HepG2 (cell line): Measurements from ENCODE around the gene VPS26B. TPM values are rescaled to one million over a fixed set of nuclear protein-coding genes. Genes with fewer than 3 reads are reported as not detected.
"Not testable (repeated sequence)": the region's sequence is repeated elsewhere in the genome, so short reads cannot be mapped to it uniquely, and the experiment has no call there.

ENCODE experiments used
- ATAC-seq: fragments of 200-7000 bp; cut with Tn5 transposase; 3 replicates; pipeline ENCODE4 v1.9.1; 2020; ENCODE audit warnings: mild to moderate bottlenecking, moderate library complexity
- BruUV-seq: library from RNA; stranded (reverse); fragments of 400-500 nt; replicated peaks from 2 replicates; lab custom pipeline; 2021; lab: Mats Ljungman, UMichigan
- CTCF ChIA-PET: fragments of 300-600 bp; formaldehyde crosslinking; extraction: SDS; loops from one replicate; lab custom pipeline; 2021; ENCODE audit warnings: low total read pairs, inconsistent platforms, low intra/inter-chr PET ratio; lab: Yijun Ruan, JAX
- POLR2A ChIA-PET: fragments of 350-600 bp; sonication (Branson Sonifier 250); formaldehyde crosslinking; loops from one replicate; lab custom pipeline; 2020; ENCODE audit warnings: antibody characterized with exemption, inconsistent platforms; lab: Yijun Ruan, JAX
- DNase-seq: peaks from one replicate; pipeline ENCODE4 v3.0.0-alpha.2; 2015; ENCODE audit warnings: low spot score
- FAIRE-seq: peaks from 3 replicates; lab custom pipeline; 2011; peaks lifted over from hg19 to GRCh38; lab: Jason Lieb, UNC
- H2AFZ ChIP-seq: one replicate; pipeline ENCODE4 v1.6.1; 2011; ENCODE audit warnings: low read length, inconsistent platforms
- H3K27ac ChIP-seq: fragments of 300-600 bp; 3 replicates; pipeline ENCODE4 v1.8.0; 2011; ENCODE audit warnings: mixed run types, mild to moderate bottlenecking, mixed read lengths, low read length, inconsistent platforms; ENCODE audit not compliant: insufficient read depth; ENCODE audit errors: extremely low read length
- H3K27me3 ChIP-seq, 2 experiments: fragments of 200-600 bp in 1 of 2; 2 replicates in 1 of 2; 3 replicates in 1 of 2; pipeline versions ENCODE4 v1.6.0 to v1.8.0; 2011; ENCODE audit warnings: low read length in 2 of 2, mild to moderate bottlenecking in 2 of 2, moderate library complexity in 2 of 2, inconsistent platforms in 1 of 2; ENCODE audit not compliant: insufficient read depth in 2 of 2, control insufficient read depth in 1 of 2
- H3K36me3 ChIP-seq, 2 experiments: fragments of 200-600 bp in 1 of 2; replicated peaks in 1 of 2; 2 replicates in 1 of 2; 3 replicates in 1 of 2; pipeline versions ENCODE4 v1.5.1 to v1.8.0; 2011; ENCODE audit warnings: low read length in 2 of 2, inconsistent platforms in 1 of 2; ENCODE audit not compliant: insufficient read depth in 2 of 2, control insufficient read depth in 1 of 2
- H3K4me1 ChIP-seq: 2 replicates; pipeline ENCODE4 v1.5.1; 2012; ENCODE audit warnings: low read length, inconsistent platforms; ENCODE audit not compliant: insufficient read depth
- H3K4me2 ChIP-seq: 2 replicates; pipeline ENCODE4 v1.6.0; 2011; ENCODE audit warnings: low read depth, low read length, inconsistent platforms
- H3K4me3 ChIP-seq, 3 experiments: fragments of 200-600 bp in 1 of 3; sonication (generic), shearing (Covaris generic) in 1 of 3; replicated peaks in 1 of 3; 2 replicates each; pipeline ENCODE4 v1.5.1; 2011 to 2016; ENCODE audit warnings: low read length in 3 of 3, inconsistent platforms in 2 of 3, low read depth in 2 of 3, mild to moderate bottlenecking in 2 of 3, control low read depth in 1 of 3, mixed read lengths in 1 of 3; ENCODE audit not compliant: insufficient read depth in 1 of 3
- H3K79me2 ChIP-seq: one replicate; pipeline ENCODE4 v1.6.1; 2011; ENCODE audit warnings: low read length, inconsistent platforms; ENCODE audit not compliant: insufficient read depth
- H3K9ac ChIP-seq: 2 replicates; pipeline ENCODE4 v1.6.0; 2011; ENCODE audit warnings: mild to moderate bottlenecking, low read depth, low read length, inconsistent platforms; ENCODE audit not compliant: insufficient read depth
- H3K9me3 ChIP-seq: 2 replicates; pipeline ENCODE4 v1.5.1; 2012; ENCODE audit warnings: mild to moderate bottlenecking, low read length
- H4K20me1 ChIP-seq: 2 replicates; pipeline ENCODE4 v1.6.0; 2011; ENCODE audit warnings: inconsistent platforms, mild to moderate bottlenecking, low read length, moderate library complexity; ENCODE audit not compliant: insufficient read depth
- AGO1 ChIP-seq: fragments of 200-400 bp; formaldehyde crosslinking; IDR thresholded peaks from 2 replicates; pipeline ENCODE4 v1.6.1; 2017; ENCODE audit warnings: mild to moderate bottlenecking, low read depth, low read length, moderate library complexity; ENCODE audit not compliant: poor library complexity, severe bottlenecking
- ESRRA ChIP-seq: sonication (generic); formaldehyde crosslinking; IDR thresholded peaks from 2 replicates; pipeline ENCODE4 v1.5.1; 2020; ENCODE audit warnings: mild to moderate bottlenecking, low read depth, missing genetic modification reagents
- RBM39 ChIP-seq: fragments of 200-400 bp; formaldehyde crosslinking; IDR thresholded peaks from one replicate; pipeline ENCODE4 v1.6.1; 2018; ENCODE audit warnings: antibody characterized with exemption, mild to moderate bottlenecking, low read depth, low read length; ENCODE audit not compliant: poor library complexity, severe bottlenecking
- SRF ChIP-seq: IDR thresholded peaks from 2 replicates; pipeline ENCODE4 v1.6.1; 2011; ENCODE audit warnings: mild to moderate bottlenecking, low read depth, low read length, moderate library complexity
- SRY ChIP-seq: sonication (generic); formaldehyde crosslinking; IDR thresholded peaks from 2 replicates; pipeline ENCODE4 v1.8.0; 2022; ENCODE audit warnings: mild to moderate bottlenecking, missing genetic modification reagents
- ZNF460 ChIP-seq: sonication (generic); formaldehyde crosslinking; IDR thresholded peaks from 2 replicates; pipeline ENCODE4 v1.5.1; 2020; ENCODE audit warnings: missing genetic modification reagents, mild to moderate bottlenecking, borderline replicate concordance
- ZNF609 ChIP-seq: sonication (generic); formaldehyde crosslinking; IDR thresholded peaks from 2 replicates; pipeline ENCODE4 v1.4.0; 2020; ENCODE audit warnings: mild to moderate bottlenecking, missing genetic modification reagents, borderline replicate concordance
- ZNF616 ChIP-seq: sonication (generic); formaldehyde crosslinking; IDR thresholded peaks from 2 replicates; pipeline ENCODE4 v1.5.0; 2020; ENCODE audit warnings: low read depth, mild to moderate bottlenecking, missing genetic modification reagents
- ZNF746 ChIP-seq: sonication (generic); formaldehyde crosslinking; IDR thresholded peaks from 2 replicates; pipeline ENCODE4 v1.8.0; 2022; ENCODE audit warnings: mild to moderate bottlenecking, missing genetic modification reagents
- ZSCAN12 ChIP-seq: sonication (generic); formaldehyde crosslinking; IDR thresholded peaks from 2 replicates; pipeline ENCODE4 v1.9.0; 2021; ENCODE audit warnings: mild to moderate bottlenecking, missing genetic modification reagents
- WGBS: methylation state at CpG from one replicate; pipeline ENCODE4 v1.1.6; 2017; ENCODE audit warnings: low lambda C conversion rate; 5-methylcytosine and 5-hydroxymethylcytosine counted together
- in situ Hi-C: cut with HindIII; loops from 2 replicates; pipeline ENCODE4 v1.10.0; 2017; ENCODE audit warnings: low pct_unique_long_range_greater_than_20kb; ENCODE audit not compliant: extremely low pct_ligation_motif_present
- intact Hi-C: fragments of 100-400 bp; cut with micrococcal nuclease; formaldehyde crosslinking; loops from one replicate; pipeline ENCODE4 v1.10.0; 2022; ENCODE audit not compliant: unreplicated experiment
- polyA plus RNA-seq, 8 experiments: library from polyadenylated mRNA; depleted of rRNA in 3 of 8; stranded (reverse) in 7 of 8; unstranded in 1 of 8; fragments of >200 nt; fragmentation: Illumina TruSeq in 4 of 8; extraction: Trizol in 4 of 8; gene quantifications; 2 replicates each; pipeline versions ENCODE4 v1.2.1 to v1.2.3, GENCODE V29; 2011 to 2016; ENCODE audit warnings: low read depth in 4 of 8, missing spikeins in 1 of 8, mixed read lengths in 1 of 8; ENCODE audit not compliant: insufficient read depth in 1 of 8
- total RNA-seq, 5 experiments: library from RNA; depleted of rRNA; stranded (reverse); fragments of >200 nt; fragmentation: Illumina TruSeq; extraction: Trizol; gene quantifications; 2 replicates each; pipeline ENCODE4 v1.2.3, GENCODE V29; 2016; ENCODE audit warnings: low read depth in 1 of 5

Gene VPS26B
- total and polyA plus RNA-seq, 2 of the 13 experiments (the other 11 are each of a cell fraction or from before 2014, with no cell fraction given): 20.2 to 23.2 TPM

- TF ChIP-seq AGO1 (no peak), ZNF460 (no peak), SRY (CRISPR knock-in tag) (no peak), ZNF609 (CRISPR knock-in tag) (no peak), ZNF616 (CRISPR knock-in tag) (no peak), ZSCAN12 (CRISPR knock-in tag) (no peak), SRF (no peak), RBM39 (no peak), ZNF746 (no peak), ESRRA (CRISPR knock-in tag) (no peak)
These were observed 59.2 kb downstream of the VPS26B start (continued) for GRCh38 chr11:134283461-134284230.

- intact Hi-C loops, BruUV-seq, in situ Hi-C loops, ATAC-seq, H3K9ac ChIP-seq, H3K36me3 ChIP-seq, H3K4me1 ChIP-seq, CTCF ChIA-PET, H4K20me1 ChIP-seq, H3K9me3 ChIP-seq, DNase-seq, H2AFZ ChIP-seq, H3K4me3 ChIP-seq, FAIRE-seq, POLR2A ChIA-PET, H3K4me2 ChIP-seq, H3K27ac ChIP-seq, H3K79me2 ChIP-seq: not testable (repeated sequence)
- WGBS: 38% methylated on average over 5 of the region's 5 CpGs
- H3K27me3 ChIP-seq: peaks cover 0 to 41% of the 10 kb centered on the region in 2 experiments; a peak in 4 of 5 replicates
These were observed 59.9 kb downstream of the VPS26B start for GRCh38 chr11:134284349-134284748.
